ENCODE measurements around the gene GALR2.

GALR2 gene

GRCh38 chr17:76122431-76123190, 48.0 kb downstream of the GALR2 start:
- H3K27ac ChIP-seq (ENCODE audit: low read depth, low read length): no peak overlapping the region

GRCh38 chr17:76123191-76123499, 48.6 kb downstream of the GALR2 start:
- H3K27me3 ChIP-seq (ENCODE audit: insufficient read depth, low read length): no peaks in the 10 kb centered on the region
- no peak overlapping the region for H3K27ac ChIP-seq (ENCODE audit: low read depth, low read length)
- H3K4me3 ChIP-seq (ENCODE audit: low read depth, low read length): no peak overlapping the region
- H3K4me1 ChIP-seq (ENCODE audit: control insufficient read depth, insufficient read depth, low read length, unreplicated experiment): no peaks in the 10 kb centered on the region
- no peak overlapping the region for H2AFZ ChIP-seq (ENCODE audit: low read length, unreplicated experiment)
- no peaks in the 10 kb centered on the region for H3K36me3 ChIP-seq (ENCODE audit: insufficient read depth, low read length)
- no peaks in the 10 kb centered on the region for H3K79me2 ChIP-seq (ENCODE audit: control insufficient read depth, insufficient read depth, low read length, unreplicated experiment)

More at GRCh38 chr17:76122431-76123190, 48.0 kb downstream of the GALR2 start:
- Histone ChIP-seq H3K4me3 (ENCODE audit: low read depth, low read length) (no peak overlapping the region), H3K79me2 (ENCODE audit: control insufficient read depth, insufficient read depth, low read length, unreplicated experiment) (no peaks in the 10 kb centered on the region), H3K27me3 (ENCODE audit: insufficient read depth, low read length) (no peaks in the 10 kb centered on the region), H3K36me3 (ENCODE audit: insufficient read depth, low read length) (no peaks in the 10 kb centered on the region), H3K4me1 (ENCODE audit: control insufficient read depth, insufficient read depth, low read length, unreplicated experiment) (no peaks in the 10 kb centered on the region), H2AFZ (ENCODE audit: low read length, unreplicated experiment) (no peak overlapping the region)

DNA sequence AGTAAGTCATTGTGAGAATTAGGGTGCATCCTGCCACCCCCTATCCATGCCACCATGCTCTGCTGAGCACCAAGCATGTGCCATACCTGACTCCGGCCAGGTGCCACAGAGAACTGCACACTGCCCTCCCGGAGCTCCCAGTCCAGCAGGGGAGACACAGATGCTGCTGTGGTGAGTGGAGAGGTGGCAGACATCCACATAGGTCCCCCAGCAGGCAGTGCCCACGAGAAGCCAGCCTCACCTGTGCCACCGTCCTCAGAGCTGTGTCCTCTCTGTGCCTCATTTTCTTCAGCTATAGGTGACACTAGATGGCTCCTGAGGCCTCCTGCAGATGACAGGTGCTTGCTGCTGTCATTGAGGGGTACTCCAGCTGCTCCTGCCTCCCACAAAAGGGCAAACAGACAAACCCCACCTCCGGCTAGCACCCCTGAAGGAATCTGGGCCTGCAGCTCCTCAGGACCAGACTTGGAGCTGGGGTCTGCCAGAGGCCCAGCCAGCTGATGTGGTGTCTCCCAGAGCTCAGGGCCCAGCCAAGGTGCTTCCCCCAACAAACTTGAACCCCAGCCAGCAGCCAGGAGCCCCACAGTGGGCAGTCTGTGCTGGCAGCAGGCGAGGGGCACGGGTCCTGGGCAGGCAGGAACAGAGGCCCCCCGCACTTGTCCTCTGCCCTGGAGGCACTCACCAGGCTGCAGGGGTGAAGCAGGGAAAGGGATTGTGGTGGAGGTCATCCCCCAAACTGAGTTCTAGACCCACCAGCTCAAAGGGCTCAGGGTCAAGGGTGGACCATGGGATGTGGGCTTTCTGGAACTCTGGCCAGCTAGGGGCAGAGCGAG, 49.4 kb downstream of the GALR2 start:
- H3K4me3 ChIP-seq (ENCODE audit: low read depth, low read length): no peak overlapping the region
- H3K27ac ChIP-seq (ENCODE audit: low read depth, low read length): no peak overlapping the region
- H3K36me3 ChIP-seq (ENCODE audit: insufficient read depth, low read length): no peaks in the 10 kb centered on the region
- no peak overlapping the region for H2AFZ ChIP-seq (ENCODE audit: low read length, unreplicated experiment)
- no peaks in the 10 kb centered on the region for H3K4me1 ChIP-seq (ENCODE audit: control insufficient read depth, insufficient read depth, low read length, unreplicated experiment)
- no peaks in the 10 kb centered on the region for H3K79me2 ChIP-seq (ENCODE audit: control insufficient read depth, insufficient read depth, low read length, unreplicated experiment)
- H3K27me3 ChIP-seq (ENCODE audit: insufficient read depth, low read length): no peaks in the 10 kb centered on the region

GRCh38 chr17:76124582-76125390, 50.2 kb downstream of the GALR2 start:
- no peaks in the 10 kb centered on the region for H3K27me3 ChIP-seq (ENCODE audit: insufficient read depth, low read length)
- no peaks in the 10 kb centered on the region for H3K79me2 ChIP-seq (ENCODE audit: control insufficient read depth, insufficient read depth, low read length, unreplicated experiment)
- no peaks in the 10 kb centered on the region for H3K4me1 ChIP-seq (ENCODE audit: control insufficient read depth, insufficient read depth, low read length, unreplicated experiment)
- H3K4me3 ChIP-seq (ENCODE audit: low read depth, low read length): no peak overlapping the region
- no peak overlapping the region for H2AFZ ChIP-seq (ENCODE audit: low read length, unreplicated experiment)
- H3K36me3 ChIP-seq (ENCODE audit: insufficient read depth, low read length): no peaks in the 10 kb centered on the region
- H3K27ac ChIP-seq (ENCODE audit: low read depth, low read length): no peak overlapping the region

DNA sequence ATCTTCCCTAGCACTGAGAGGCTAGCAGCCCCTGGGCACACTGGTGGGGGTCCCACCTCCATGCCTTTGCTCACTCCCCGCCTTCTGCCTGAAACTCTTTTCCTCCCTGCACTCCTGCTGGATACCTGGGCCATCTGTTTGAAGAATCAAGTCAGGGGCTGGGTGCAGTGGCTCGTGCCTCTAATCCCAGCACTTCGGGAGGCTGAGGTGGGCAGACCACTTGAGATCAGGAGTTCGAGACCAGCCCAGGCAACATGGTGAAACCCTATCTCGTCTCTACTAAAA, 50.8 kb downstream of the GALR2 start:
- Histone ChIP-seq H3K36me3 (ENCODE audit: insufficient read depth, low read length) (no peaks in the 10 kb centered on the region), H3K27ac (ENCODE audit: low read depth, low read length) (no peak overlapping the region), H3K4me1 (ENCODE audit: control insufficient read depth, insufficient read depth, low read length, unreplicated experiment) (no peaks in the 10 kb centered on the region), H2AFZ (ENCODE audit: low read length, unreplicated experiment) (no peak overlapping the region), H3K4me3 (ENCODE audit: low read depth, low read length) (no peak overlapping the region), H3K27me3 (ENCODE audit: insufficient read depth, low read length) (peaks cover 4% of the 10 kb centered on the region; the same call in 1 of the 2 replicates), H3K79me2 (ENCODE audit: control insufficient read depth, insufficient read depth, low read length, unreplicated experiment) (no peaks in the 10 kb centered on the region)

DNA sequence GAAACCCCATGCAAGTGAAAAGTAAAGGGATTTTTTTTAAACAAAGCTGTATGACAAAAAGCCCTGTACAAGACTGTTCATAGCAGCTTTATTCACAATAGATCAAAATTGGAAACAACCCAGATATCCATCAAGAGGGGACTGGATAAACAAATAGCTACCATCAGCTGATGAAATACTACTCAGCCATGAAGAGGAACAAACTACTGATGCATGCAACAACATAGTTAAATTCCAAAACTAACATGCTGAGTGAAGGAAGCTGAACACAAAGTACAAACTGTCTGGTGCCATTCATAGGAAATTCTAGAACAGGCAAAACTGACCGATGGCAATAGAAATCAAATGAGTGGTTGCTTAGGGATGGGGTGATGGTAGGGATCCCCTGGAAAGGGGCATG, 51.3 kb downstream of the GALR2 start:
- Histone ChIP-seq H3K27me3 (ENCODE audit: insufficient read depth, low read length) (peaks cover 10% of the 10 kb centered on the region), H3K4me3 (ENCODE audit: low read depth, low read length) (no peak overlapping the region), H3K27ac (ENCODE audit: low read depth, low read length) (no peak overlapping the region), H3K79me2 (ENCODE audit: control insufficient read depth, insufficient read depth, low read length, unreplicated experiment) (no peaks in the 10 kb centered on the region), H3K4me1 (ENCODE audit: control insufficient read depth, insufficient read depth, low read length, unreplicated experiment) (no peaks in the 10 kb centered on the region), H2AFZ (ENCODE audit: low read length, unreplicated experiment) (no peak overlapping the region), H3K36me3 (ENCODE audit: insufficient read depth, low read length) (no peaks in the 10 kb centered on the region)
